Activated naive CD4-positive, alpha-beta T cell treated with anti-CD3 and anti-CD28 coated beads for 36 hours (primary cell): ENCODE data around the gene SUFU. TPM values are rescaled to one million over a fixed set of nuclear protein-coding genes. Genes with fewer than 3 reads are reported as not detected.
A peak's percentile ranks its signal among the peaks of the same experiment; 100 is the strongest.

Experiments
- CTCF ChIA-PET: fragments of 350-600 bp; sonication (Branson Sonifier 250); formaldehyde crosslinking; loops from one replicate; lab custom pipeline; 2021; ENCODE audit warnings: antibody characterized with exemption; lab: Charles Lee
- DNase-seq: peaks from one replicate; pipeline ENCODE4 v3.0.0-alpha.2; 2020
- H3K27ac Mint-ChIP-seq: one replicate; pipeline ENCODE4 v1.8.0; 2021; ENCODE audit warnings: mild to moderate bottlenecking, mixed read lengths
- H3K27me3 Mint-ChIP-seq: one replicate; pipeline ENCODE4 v1.8.0; 2021; ENCODE audit warnings: low read depth, mixed read lengths
- H3K36me3 Mint-ChIP-seq: one replicate; pipeline ENCODE4 v1.8.0; 2021; ENCODE audit warnings: low read depth, mixed read lengths
- H3K4me1 Mint-ChIP-seq: one replicate; pipeline ENCODE4 v1.8.0; 2021; ENCODE audit warnings: low read depth, mixed read lengths
- H3K4me3 Mint-ChIP-seq: one replicate; pipeline ENCODE4 v1.8.0; 2021; ENCODE audit warnings: mild to moderate bottlenecking, moderate library complexity, mixed read lengths
- H3K9me3 Mint-ChIP-seq: one replicate; pipeline ENCODE4 v1.8.0; 2021; ENCODE audit warnings: mixed read lengths
- intact Hi-C: fragments of 100-400 bp; cut with micrococcal nuclease; formaldehyde crosslinking; loops from one replicate; pipeline ENCODE4 v1.15.1; 2023
- total RNA-seq, 2 experiments: library from RNA; stranded (reverse); gene quantifications; one replicate each; pipeline ENCODE4 v1.2.3, GENCODE V29; 2021

SUFU gene
- total RNA-seq, 2 experiments from 2014 or later, result 6.6 to 7.1 TPM

DNA sequence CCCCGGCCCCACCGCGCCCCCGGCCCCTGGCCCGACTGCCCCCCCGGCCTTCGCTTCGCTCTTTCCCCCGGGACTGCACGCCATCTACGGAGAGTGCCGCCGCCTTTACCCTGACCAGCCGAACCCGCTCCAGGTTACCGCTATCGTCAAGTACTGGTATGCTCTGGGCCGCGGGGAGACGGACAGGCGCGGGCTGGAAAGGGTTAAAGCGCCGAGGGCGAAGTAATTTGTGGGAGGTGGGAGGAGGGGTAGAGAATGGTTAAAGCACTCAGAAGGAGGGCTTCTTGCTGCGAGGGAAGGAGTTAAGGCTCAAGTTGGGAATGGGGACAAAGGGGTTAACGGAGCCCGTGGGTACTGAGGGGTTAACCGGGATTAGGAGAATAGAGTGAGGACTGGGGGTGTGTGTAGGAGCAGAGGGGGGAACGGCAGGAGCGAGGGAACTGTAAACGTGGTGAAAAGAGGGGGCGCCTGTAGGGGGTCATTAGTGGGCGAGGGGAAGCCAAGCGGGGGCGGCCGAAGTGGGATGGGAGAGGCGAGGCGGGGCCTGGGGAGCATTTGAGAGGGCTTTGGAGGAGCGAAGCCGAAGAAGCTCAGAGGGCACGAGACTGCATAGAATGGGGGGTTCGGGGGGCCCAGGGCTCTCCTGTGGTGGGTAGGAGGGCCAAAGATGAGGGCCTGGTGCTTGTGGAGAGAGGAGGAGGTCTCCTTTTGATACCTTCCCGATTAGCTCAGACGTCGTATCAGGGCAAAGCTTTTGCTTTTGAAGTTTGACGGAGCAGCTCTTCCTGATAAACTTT is 605 bp downstream of the SUFU start:
- peak overlapping the region; percentile 54 for H3K27ac Mint-ChIP-seq
- H3K4me3 Mint-ChIP-seq, result peak overlapping the region; percentile 94
- no peaks in the 10 kb centered on the region for H3K9me3 Mint-ChIP-seq
- no peaks in the 10 kb centered on the region for H3K27me3 Mint-ChIP-seq
- no peaks in the 10 kb centered on the region for H3K36me3 Mint-ChIP-seq
- CTCF ChIA-PET, result interaction anchor here (0.6 to 4.0 kb wide), 18 partner anchors 11 to 337 kb away, joined by 3 to 86 read pairs (median 3); no protein-coding TSS in a partner anchor
- intact Hi-C loops, result no loop called here
- H3K4me1 Mint-ChIP-seq, result peaks cover 16% of the 10 kb centered on the region
- peak; percentile 43 for DNase-seq

DNA sequence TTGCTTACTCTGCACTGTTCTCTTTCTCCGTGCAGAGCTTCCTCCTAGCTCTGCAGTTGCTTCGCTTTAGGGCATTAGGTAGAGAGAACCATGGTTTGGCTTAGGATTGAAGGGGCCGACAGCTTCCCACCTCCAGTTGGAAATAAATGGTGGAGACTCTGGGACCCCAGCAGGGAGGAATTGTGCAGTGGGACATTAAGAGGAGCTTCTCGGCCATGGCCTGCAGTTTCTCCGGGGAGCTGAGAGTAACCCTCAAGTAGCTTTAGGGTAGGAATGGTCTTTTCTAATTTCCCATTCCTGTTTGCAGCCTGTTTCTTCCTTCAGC is 1.2 kb downstream of the SUFU start:
- Mint-ChIP-seq H3K36me3 (no peaks in the 10 kb centered on the region), H3K9me3 (no peaks in the 10 kb centered on the region), H3K4me3 (peak overlapping the region; percentile 94), H3K4me1 (peaks cover 12% of the 10 kb centered on the region), H3K27me3 (no peaks in the 10 kb centered on the region), H3K27ac (peak overlapping the region; percentile 54)
- CTCF ChIA-PET, result interaction anchor here (0.9 to 4.0 kb wide), 14 partner anchors 10 to 277 kb away, joined by 3 to 86 read pairs (median 3); no protein-coding TSS in a partner anchor
- intact Hi-C loops, result no loop called here
- DNase-seq, result no peak

DNA sequence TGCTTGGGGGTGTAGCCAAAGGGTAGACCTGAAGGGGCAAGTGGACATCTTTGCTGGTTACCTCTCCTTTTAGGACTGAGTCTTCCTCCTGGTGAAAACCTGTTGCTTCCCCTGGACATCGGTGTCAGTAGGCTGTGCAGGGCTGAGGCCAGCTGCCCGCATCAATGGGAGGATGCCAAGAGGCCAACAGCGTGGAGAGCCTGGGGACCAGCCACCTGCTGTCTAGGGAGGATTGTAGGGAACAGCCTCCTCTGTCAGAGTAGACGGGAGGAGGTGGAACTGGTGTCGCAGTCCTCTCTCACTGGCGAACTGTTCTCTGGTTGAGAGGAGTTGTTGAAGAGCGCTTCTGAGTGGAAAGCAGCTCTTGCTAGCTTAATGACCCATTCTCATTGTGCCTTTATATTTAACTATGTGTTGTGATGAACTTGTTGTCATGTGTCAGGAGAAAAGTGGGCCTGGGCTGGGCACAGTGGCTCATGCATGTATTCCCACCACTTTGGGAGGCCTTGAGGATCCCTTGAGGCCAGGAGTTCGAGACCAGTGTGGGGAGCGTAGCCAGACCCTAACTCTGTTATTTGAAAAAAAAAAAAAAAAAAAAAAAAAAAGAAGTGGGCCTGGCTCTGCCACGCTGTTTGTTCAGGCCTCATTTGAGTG is 1.8 kb downstream of the SUFU start:
- Mint-ChIP-seq H3K4me3 (peak overlapping the region; percentile 94), H3K27ac (no peak overlapping the region), H3K4me1 (peaks cover 12% of the 10 kb centered on the region), H3K27me3 (no peaks in the 10 kb centered on the region), H3K9me3 (no peaks in the 10 kb centered on the region), H3K36me3 (no peaks in the 10 kb centered on the region)
- CTCF ChIA-PET, result interaction anchor here (0.6 to 4.0 kb wide), 6 partner anchors 17 to 425 kb away, joined by 3 to 86 read pairs (median 4); no protein-coding TSS in a partner anchor
- intact Hi-C loops, result no loop called here
- DNase-seq, result no peak

DNA sequence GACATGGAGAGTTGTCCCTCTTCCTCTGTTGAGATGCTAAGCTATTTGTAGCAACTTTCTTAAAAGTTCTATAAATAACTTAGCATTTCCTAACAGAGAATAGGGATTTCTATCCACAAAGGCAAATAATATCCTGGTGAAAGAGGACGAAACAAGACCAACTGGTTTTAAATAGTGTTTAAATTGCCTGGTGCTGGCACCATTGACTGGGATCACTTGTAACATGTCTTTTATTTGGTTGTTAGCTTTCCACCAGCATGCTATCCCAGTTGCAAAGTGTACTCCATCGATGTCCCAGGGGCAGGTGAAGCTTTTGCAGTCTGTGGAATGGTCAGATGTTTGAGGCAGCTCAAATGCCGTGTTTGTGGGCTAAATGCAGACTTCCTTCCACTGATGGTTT is 3.7 kb downstream of the SUFU start:
- Mint-ChIP-seq H3K36me3 (peaks cover 1% of the 10 kb centered on the region), H3K27me3 (no peaks in the 10 kb centered on the region), H3K27ac (no peak overlapping the region), H3K9me3 (no peaks in the 10 kb centered on the region), H3K4me3 (no peak overlapping the region), H3K4me1 (peaks cover 22% of the 10 kb centered on the region)
- intact Hi-C loops, result no loop called here
- CTCF ChIA-PET, result interaction anchor here (0.6 to 2.2 kb wide), 4 partner anchors 77 to 622 kb away, joined by 3 to 13 read pairs (median 3); no protein-coding TSS in a partner anchor
- no peak for DNase-seq

DNA sequence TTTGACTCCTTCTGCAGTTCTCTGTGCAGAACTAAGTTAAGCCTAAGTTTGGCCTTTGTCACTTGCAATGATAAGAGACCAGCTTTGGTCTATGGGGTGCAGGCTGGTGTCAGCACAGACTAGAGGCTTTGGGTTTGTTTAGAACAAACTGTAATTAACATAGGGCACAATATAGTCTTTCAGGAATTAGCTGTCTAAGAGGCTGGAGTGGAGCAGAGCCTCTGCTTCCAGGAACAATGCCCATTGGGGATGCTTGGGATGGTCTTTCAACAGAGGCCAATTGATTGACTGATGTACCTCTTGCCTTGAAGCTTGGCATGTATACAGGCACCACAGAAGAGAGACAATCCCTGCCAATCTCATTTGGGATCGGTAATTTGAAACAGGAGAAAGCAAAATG is 4.7 kb downstream of the SUFU start:
- intact Hi-C loops, result no loop called here
- Mint-ChIP-seq H3K4me3 (no peak overlapping the region), H3K27me3 (no peaks in the 10 kb centered on the region), H3K9me3 (no peaks in the 10 kb centered on the region), H3K27ac (no peak overlapping the region), H3K4me1 (peaks cover 22% of the 10 kb centered on the region), H3K36me3 (peaks cover 3% of the 10 kb centered on the region)
- CTCF ChIA-PET, result interaction anchor here (0.5 to 2.2 kb wide), 3 partner anchors 76 to 104 kb away, joined by 3 to 13 read pairs (median 3); no protein-coding TSS in a partner anchor
- no peak for DNase-seq

DNA sequence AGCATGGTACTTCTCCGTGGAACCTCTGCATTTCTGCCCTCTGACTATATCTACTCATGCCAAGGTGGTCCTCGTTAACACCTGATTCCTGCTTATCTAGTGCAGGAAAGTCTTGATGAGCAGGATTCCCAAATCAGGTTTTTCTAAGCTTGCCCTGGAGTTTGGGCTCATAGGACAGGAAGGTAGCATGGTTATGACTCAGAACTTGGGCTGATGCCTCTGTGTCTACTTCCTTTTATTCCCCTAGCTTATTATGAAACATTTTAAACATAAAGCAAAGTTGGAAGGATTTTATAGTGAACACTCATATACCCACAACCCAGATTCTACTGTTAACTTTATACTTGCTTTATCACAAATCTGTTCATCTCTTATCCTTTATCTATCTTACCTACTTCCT is 5.6 kb downstream of the SUFU start:
- H3K36me3 Mint-ChIP-seq, result peaks cover 3% of the 10 kb centered on the region
- DNase-seq, result no peak
- no peaks in the 10 kb centered on the region for H3K27me3 Mint-ChIP-seq
- H3K27ac Mint-ChIP-seq, result no peak overlapping the region
- CTCF ChIA-PET, result interaction anchor here (1.7 kb wide), 1 partner anchor 75 kb away, joined by 8 read pairs; no protein-coding TSS in a partner anchor
- no peak overlapping the region for H3K4me3 Mint-ChIP-seq
- intact Hi-C loops, result no loop called here
- peaks cover 22% of the 10 kb centered on the region for H3K4me1 Mint-ChIP-seq
- H3K9me3 Mint-ChIP-seq, result no peaks in the 10 kb centered on the region

DNA sequence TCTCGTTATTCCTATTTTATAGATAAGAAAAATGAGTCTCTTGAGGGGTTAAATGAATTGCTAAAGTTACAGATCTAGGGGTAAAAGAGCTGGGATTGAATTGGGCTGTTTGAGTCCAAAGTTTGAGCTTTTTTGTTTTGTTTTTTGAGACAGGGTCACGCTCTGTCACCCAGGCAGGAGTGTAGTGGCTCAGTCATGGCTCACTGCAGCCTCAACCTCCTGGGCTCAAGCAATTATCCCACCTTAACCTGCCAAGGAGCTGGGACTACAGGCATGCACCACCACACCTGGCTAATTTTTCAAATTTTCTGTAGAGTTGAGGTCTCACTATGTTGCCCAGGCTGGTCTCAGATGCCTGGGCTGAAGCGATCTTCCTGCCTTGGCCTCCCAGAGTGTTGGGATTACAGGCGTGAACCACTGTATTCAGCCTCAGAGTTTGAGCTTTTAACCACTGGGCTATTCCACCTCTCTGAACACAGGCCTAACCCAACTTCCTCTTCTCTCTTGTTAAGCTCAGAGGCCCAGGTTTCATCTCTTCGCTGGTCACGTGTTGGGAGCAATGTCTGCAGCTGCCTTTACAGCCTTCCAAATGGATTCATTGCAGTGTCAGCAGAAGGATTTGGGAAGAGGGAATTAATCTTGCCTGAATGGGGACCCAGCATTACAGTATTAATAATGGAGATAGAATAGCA is 8.0 kb downstream of the SUFU start:
- intact Hi-C loops, result no loop called here
- H3K27ac Mint-ChIP-seq, result no peak overlapping the region
- H3K27me3 Mint-ChIP-seq, result no peaks in the 10 kb centered on the region
- no peak overlapping the region for H3K4me3 Mint-ChIP-seq
- DNase-seq, result no peak
- H3K36me3 Mint-ChIP-seq, result peaks cover 3% of the 10 kb centered on the region
- CTCF ChIA-PET, result interaction anchor here (0.6 to 1.7 kb wide), 5 partner anchors 12 to 72 kb away, joined by 3 to 9 read pairs (median 3); no protein-coding TSS in a partner anchor
- H3K4me1 Mint-ChIP-seq, result peaks cover 10% of the 10 kb centered on the region
- H3K9me3 Mint-ChIP-seq, result no peaks in the 10 kb centered on the region

DNA sequence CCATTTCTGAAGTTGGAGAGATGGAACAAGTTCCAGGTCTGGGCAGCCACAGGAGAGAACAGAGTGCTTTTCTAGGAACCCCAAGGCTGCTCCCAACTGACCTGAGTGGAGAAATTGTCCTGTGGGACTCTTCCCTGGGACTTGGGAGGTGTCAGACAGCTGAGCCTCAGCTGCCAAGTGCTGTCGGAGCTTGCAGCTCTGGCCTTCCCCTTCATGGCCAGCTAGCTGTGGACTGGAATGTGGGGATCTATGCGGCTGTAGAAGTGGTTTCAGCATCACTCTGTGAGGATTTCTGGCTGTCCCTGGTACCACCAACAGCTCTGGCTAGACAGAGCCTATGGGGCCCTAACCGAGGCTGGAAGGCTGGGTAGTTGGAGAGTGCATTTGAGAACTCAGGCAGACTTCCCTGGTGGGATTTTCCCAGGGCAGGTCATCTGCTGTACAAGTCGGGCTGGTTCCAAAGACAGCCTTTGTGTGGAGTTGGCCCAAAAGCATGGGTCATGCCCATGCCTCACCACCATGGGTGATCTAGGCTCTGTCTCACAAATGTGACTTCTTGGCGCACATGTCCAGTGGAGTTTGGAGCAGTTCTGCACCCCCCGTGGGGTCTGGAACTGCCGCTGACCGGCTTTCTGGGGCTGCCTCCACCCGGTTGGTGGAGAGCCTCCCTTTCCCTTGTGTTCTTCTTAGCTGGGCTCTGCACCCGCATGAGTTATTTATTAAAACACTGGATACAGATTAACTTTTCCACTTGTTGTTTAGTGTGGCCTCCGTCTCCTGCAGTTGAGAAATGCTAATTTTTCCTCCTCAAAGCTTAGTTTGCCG is 10.9 kb downstream of the SUFU start:
- intact Hi-C loops, result no loop called here
- DNase-seq, result no peak
- CTCF ChIA-PET, result interaction anchor here (1.1 kb wide), 1 partner anchor 10 kb away, joined by 3 read pairs; the partner anchor contains the start of gene SUFU
- Mint-ChIP-seq H3K27me3 (no peaks in the 10 kb centered on the region), H3K9me3 (no peaks in the 10 kb centered on the region), H3K4me1 (peaks cover 10% of the 10 kb centered on the region), H3K36me3 (peaks cover 7% of the 10 kb centered on the region), H3K27ac (no peak overlapping the region), H3K4me3 (no peak overlapping the region)

DNA sequence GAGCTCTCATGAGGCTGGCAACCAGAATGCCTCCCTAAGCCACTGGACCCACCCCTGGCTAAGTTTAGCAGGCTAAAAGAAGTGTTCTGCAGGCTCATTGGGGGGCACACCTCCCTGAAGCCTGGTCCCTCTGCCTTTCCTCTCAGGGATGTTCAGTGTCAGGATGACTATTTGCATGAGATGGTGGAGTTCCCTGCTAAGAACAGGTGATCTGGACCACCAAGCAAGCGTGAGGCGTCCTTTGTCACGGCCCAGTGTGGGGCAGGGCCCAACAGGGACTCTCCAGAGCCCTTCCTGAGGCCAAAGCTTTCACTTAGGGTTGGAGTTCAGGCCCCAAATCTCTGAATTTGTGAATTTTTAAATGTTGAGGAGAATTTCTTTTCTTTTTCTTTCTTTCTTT is 12.0 kb downstream of the SUFU start:
- Mint-ChIP-seq H3K9me3 (no peaks in the 10 kb centered on the region), H3K4me1 (peaks cover 12% of the 10 kb centered on the region), H3K4me3 (no peak overlapping the region), H3K36me3 (peaks cover 9% of the 10 kb centered on the region), H3K27ac (no peak overlapping the region), H3K27me3 (no peaks in the 10 kb centered on the region)
- DNase-seq, result no peak
- CTCF ChIA-PET, result interaction anchor here (1.1 kb wide), 1 partner anchor 11 kb away, joined by 3 read pairs; the partner anchor contains the start of gene SUFU
- intact Hi-C loops, result no loop called here

DNA sequence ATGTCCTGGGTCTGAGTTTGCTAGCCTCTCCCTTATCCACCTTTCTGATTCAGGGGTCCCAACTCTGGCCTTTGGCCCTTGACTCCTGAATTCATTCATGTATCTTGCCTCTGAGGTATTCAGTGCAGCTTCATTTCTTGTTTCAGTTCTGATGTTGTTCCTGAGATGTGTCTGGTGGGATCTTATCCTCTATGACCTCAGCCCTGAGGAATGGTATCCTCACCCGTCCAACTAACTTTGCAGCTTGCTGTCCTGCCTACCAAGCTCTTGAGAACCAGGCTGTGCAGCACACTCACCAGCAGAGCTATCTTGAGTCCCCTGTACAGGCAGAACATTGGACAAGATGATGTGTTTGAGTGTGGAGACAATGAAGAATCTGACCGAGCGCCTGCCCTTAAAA is 13.8 kb downstream of the SUFU start:
- H3K27ac Mint-ChIP-seq, result no peak overlapping the region
- CTCF ChIA-PET, result interaction anchor here (2.2 kb wide), 1 partner anchor 13 kb away, joined by 6 read pairs; the partner anchor contains the start of gene SUFU

DNA sequence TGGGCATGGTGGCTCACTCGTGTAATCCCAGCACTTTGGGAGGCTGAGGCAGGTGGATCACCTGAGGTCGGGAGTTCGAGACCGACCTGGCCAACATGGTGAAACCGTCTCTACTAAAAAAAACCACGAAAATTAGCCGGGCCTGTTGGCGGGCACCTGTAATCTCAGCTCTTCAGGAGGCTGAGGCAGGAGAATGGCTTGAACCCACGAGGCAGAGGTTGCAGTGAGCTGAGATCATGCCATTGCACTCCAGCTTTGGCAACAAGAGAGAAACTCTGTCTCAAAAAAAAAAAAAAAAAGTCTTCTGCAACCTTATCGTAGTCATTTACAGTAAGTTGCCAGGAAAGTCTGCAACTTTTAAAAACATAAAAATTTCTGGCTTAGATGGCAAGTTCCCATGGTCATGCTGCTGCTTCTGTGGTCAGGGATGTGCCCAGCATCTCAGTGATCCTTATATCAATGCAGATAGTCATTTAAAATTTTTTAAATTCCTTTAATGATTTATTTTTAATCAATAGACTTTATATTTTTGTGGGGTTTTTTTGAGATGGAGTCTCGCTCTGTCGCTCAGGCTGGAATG is 15.6 kb downstream of the SUFU start:
- Mint-ChIP-seq H3K4me3 (no peak overlapping the region), H3K36me3 (peaks cover 11% of the 10 kb centered on the region), H3K9me3 (no peaks in the 10 kb centered on the region), H3K27ac (no peak overlapping the region), H3K27me3 (no peaks in the 10 kb centered on the region), H3K4me1 (peaks cover 3% of the 10 kb centered on the region)
- no peak for DNase-seq
- intact Hi-C loops, result no loop called here
- CTCF ChIA-PET, result no interaction called here

More for the DNA sequence above, 13.8 kb downstream of the SUFU start:
- Mint-ChIP-seq H3K4me1 (peaks cover 3% of the 10 kb centered on the region), H3K36me3 (peaks cover 7% of the 10 kb centered on the region), H3K27me3 (no peaks in the 10 kb centered on the region), H3K4me3 (no peak overlapping the region), H3K9me3 (no peaks in the 10 kb centered on the region)
- intact Hi-C loops, result no loop called here
- no peak for DNase-seq
